ENCODE data around the gene EFTUD2. TPM values are rescaled to one million over a fixed set of nuclear protein-coding genes. Genes with fewer than 3 reads are reported as not detected.

EFTUD2 gene
- total and polyA plus RNA-seq, 2 of the 13 experiments (the other 11 are each of a cell fraction or from before 2014, with no cell fraction given): 111 to 137 TPM

- TF ChIP-seq ZKSCAN8 (CRISPR knock-in tag; IDR thresholded peaks at IDR 0.05; ENCODE audit: borderline replicate concordance) (no peak), ZBTB43 (CRISPR knock-in tag; conservative IDR thresholded peaks at IDR 0.05) (no peak)
Measured at GRCh38 chr17:44912763-44913544, 13.7 kb upstream of the EFTUD2 start (continued).

- CTCF ChIA-PET (ENCODE audit: low intra/inter-chr PET ratio, low total read pairs): interaction anchor here (1.1 to 1.5 kb wide), 3 partner anchors 105 to 110 kb away, joined by 3 to 10 read pairs (median 4); no protein-coding TSS in a partner anchor
- intact Hi-C loops (cut with micrococcal nuclease; ENCODE audit: unreplicated experiment): no loop called here
- TF ChIP-seq POGK (CRISPR knock-in tag; conservative IDR thresholded peaks at IDR 0.05): no peak
- TF ChIP-seq MLX (CRISPR knock-in tag; IDR thresholded peaks at IDR 0.05): no peak
- no peak for TF ChIP-seq PLRG1 (conservative IDR thresholded peaks at IDR 0.05)
- TF ChIP-seq LCORL (IDR thresholded peaks at IDR 0.05): no peak
- peak; percentile 53 for TF ChIP-seq LCORL (CRISPR knock-in tag; IDR thresholded peaks at IDR 0.05)
- TF ChIP-seq HNRNPK (IDR thresholded peaks at IDR 0.05; ENCODE audit: low read depth, low read length, poor library complexity, severe bottlenecking): no peak
- no peak for TF ChIP-seq ARID3A (IDR thresholded peaks at IDR 0.05; ENCODE audit: low read depth, low read length)
- no peak for TF ChIP-seq NCOA2 (CRISPR knock-in tag; IDR thresholded peaks at IDR 0.05)
- TF ChIP-seq ZBTB39 (CRISPR knock-in tag; IDR thresholded peaks at IDR 0.05): no peak
- TF ChIP-seq RFX3 (CRISPR knock-in tag; IDR thresholded peaks at IDR 0.05): no peak
Measured at GRCh38 chr17:44911133-44912001, 12.1 kb upstream of the EFTUD2 start.

More at GRCh38 chr17:44911133-44912001, 12.1 kb upstream of the EFTUD2 start:
- in situ Hi-C loops (cut with HindIII; ENCODE audit: extremely low pct_ligation_motif_present, low pct_unique_long_range_greater_than_20kb): no loop called here
- peak; percentile 74 for DNase-seq (ENCODE audit: low spot score)
- WGBS (ENCODE audit: low lambda C conversion rate): 18% methylated on average over 7 of the region's 56 CpGs
- H3K4me1 ChIP-seq (ENCODE audit: insufficient read depth, low read length): peaks cover 69% of the 10 kb centered on the region
- no peaks in the 10 kb centered on the region for H3K36me3 ChIP-seq (replicated peaks in 1 of 2; ENCODE audit: control insufficient read depth in 1 of 2, insufficient read depth in 2 of 2, low read length in 2 of 2)
- H3K79me2 ChIP-seq (ENCODE audit: insufficient read depth, low read length): no peaks in the 10 kb centered on the region
- peak; percentile 93 for FAIRE-seq
- peak; percentile 86 for ATAC-seq
- H3K27ac ChIP-seq (ENCODE audit: extremely low read length, insufficient read depth, low read length): no peak overlapping the region
- no peaks in the 10 kb centered on the region for H3K9me3 ChIP-seq (ENCODE audit: low read length)
- BruUV-seq (replicated peaks): no TSS peak
- POLR2A ChIA-PET: interaction anchor here (0.7 to 1.3 kb wide), 3 partner anchors 9 to 108 kb away, joined by 3 to 5 read pairs (median 3); partner anchors contain the start of gene EFTUD2
- peaks cover 10 to 51% of the 10 kb centered on the region in 2 experiments; a peak in 4 of 5 replicates for H3K27me3 ChIP-seq (ENCODE audit: control insufficient read depth in 1 of 2, insufficient read depth in 2 of 2, low read length in 2 of 2)
- peak overlapping the region; percentile 76 for H3K4me2 ChIP-seq (ENCODE audit: low read depth, low read length)
- H4K20me1 ChIP-seq (ENCODE audit: insufficient read depth, low read length): no peaks in the 10 kb centered on the region; the same call in 1 of the 2 replicates
- H3K4me3 ChIP-seq (replicated peaks in 1 of 3; ENCODE audit: insufficient read depth in 1 of 3, low read depth in 2 of 3, low read length in 3 of 3): peak overlapping the region; percentile 29 to 63 (median 52); a peak in 4 of 6 replicates
- no peak overlapping the region for H2AFZ ChIP-seq (ENCODE audit: low read length)
- H3K9ac ChIP-seq (ENCODE audit: insufficient read depth, low read depth, low read length): no peak overlapping the region
